Activated CD8-positive, alpha-beta memory T cell treated with anti-CD3 and anti-CD28 coated beads, Interleukin-2, amount 50 U/mL, for 24 hours (primary cell): ENCODE data around the gene FAM50B.

Source experiments
- DNase-seq: peaks from one replicate; pipeline ENCODE4 v3.0.0-alpha.2; 2020; ENCODE audit errors: extremely low read depth

Gene FAM50B

GRCh38 chr6:3873051-3873450 is 23.9 kb downstream of the FAM50B start:
- no peak for DNase-seq

DNA sequence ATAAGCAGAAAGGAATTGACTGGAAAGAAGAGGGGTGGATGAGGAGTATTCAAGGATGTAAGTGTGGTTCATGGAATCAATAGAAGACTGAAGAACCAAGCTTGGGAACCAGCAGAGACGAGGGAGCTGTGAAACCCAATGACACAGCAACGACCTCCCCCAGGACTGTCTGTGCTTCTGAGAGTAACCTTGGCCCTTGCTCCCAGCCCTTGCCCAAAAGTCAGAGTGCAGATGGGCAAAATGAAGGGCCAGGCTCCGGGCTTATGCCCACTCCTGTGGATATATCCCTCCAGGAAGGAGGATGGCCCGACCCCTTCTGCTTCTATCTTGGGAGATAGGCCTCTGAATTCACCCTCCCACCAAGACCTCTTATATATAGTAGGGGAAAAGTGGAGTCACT is 24.9 kb downstream of the FAM50B start:
- DNase-seq, result no peak

- no peak for DNase-seq
Measured at GRCh38 chr6:3875486-3875885, 26.3 kb downstream of the FAM50B start.

- no peak for DNase-seq
Measured at GRCh38 chr6:3876101-3876500, 26.9 kb downstream of the FAM50B start.

- DNase-seq, result no peak
Measured at GRCh38 chr6:3876866-3877265, 27.7 kb downstream of the FAM50B start.

DNA sequence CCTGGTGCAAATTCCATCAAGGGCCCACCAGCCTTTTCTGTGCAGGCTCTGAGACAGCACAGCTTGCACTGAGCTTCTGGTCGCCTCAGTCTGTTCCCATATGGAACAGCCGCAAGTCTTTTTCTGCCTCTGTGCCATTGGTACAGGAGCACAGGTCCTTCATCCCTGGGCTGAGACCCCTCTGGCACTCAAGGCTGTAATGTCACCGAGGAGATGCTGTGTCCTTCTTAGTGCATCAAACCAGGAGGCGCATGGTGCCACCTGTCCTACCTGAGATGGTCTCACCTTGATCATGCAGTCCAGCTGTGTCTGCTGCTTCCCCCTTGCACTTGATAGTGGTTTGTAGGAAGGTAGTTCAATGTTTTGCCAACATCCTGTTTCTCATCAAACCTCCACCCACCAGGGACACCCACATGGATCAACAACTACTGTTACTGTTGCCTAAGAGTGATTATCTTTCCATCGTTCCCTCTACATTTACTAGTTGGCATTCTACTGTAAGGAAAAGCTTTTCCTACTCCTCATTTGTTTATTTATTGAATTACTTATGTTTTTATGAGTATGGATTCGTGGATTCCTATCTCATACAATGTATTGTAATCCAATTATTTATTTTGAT is 29.0 kb downstream of the FAM50B start:
- no peak for DNase-seq

DNA sequence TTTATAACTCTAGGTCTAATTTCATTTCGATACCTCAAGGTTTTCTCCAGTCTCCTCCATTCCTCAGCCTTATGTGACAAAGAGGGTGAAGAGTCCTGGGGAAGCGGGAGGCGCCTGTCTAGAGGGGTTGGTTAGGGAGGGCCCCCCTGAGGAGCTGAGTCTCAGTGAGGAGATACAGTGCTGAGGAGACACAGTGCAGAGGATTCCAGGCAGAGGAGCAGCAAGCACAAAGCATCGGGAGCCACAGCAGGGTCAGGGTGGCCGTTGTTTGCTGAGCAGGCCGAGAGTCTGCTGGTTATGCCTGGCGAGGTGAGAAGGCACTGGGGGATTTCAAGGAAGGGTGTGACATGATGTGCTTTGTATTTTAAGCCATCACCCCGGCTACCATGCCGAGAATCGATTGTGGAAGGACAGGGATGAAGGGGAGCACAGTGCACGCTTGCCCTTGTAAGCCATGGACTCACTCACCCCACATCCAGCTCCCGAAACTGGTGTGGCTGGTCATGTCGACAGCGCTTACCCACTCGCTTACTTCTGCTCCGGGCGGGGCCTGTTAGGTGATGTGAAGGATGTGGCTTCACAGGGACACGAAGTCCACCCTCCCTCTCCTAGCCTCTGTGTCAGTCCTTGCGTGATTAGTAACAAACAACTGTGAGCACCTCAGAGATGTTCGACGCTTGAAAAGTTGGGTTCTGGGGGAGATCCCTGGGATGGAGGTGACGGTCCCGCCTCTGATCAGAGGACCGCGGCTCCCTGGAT is 30.2 kb downstream of the FAM50B start:
- no peak for DNase-seq

GRCh38 chr6:3881711-3882421 is 32.7 kb downstream of the FAM50B start:
- DNase-seq, result no peak

DNA sequence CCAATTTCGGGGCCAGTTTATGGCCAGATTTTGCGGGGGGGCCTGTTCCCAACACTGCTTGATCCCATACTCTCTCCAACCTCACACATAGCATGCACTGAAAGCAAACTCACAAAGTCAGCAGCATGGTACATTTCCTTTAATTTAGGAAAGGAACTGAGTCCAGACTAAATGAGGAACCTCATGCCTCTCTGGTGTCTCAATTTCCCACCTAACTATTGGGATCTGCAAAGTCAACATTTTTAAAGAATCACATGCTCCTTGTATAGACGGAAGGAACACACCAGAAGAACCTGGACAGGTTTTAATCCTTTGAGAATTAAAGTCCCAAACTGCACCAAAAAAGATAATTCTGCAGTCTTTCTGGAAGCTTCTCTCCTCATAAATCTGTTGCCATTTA is 33.3 kb downstream of the FAM50B start:
- no peak for DNase-seq

GRCh38 chr6:3882866-3883265 is 33.7 kb downstream of the FAM50B start:
- DNase-seq, result no peak

DNA sequence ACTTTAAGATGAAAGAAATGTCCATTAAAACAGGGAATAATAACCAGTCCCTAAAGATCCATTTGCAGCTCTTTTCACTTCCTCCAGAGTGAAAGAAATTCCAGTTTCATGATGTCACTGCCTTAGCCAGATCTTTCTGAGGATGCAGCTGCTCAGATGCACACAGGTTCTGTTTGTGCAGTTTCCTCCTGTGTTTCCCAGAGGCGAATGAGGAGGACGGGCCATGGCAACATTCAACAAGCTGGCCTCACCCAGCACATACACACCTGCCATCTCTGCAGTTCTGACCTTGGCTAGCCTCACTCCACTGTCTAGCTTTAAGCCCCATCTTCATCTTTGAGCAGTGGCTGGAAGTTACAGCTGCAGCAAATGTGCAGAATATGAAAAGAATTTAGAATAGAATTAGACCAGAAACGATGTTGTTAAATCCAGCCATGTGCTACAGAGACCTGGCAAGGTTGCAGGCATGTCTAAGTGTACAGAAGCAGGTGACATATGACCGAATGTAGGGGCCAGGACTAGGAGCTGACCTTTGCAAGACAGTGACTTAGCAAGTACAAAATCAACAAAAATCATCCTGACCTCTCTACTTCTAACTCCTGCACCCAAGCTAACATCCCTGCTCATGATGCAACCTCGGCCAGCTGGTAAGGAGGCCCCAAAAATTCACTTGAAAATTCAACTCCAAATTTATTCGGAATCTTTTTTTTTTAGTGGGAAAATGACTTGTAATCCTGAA is 35.0 kb downstream of the FAM50B start:
- DNase-seq, result no peak

- DNase-seq, result no peak
Measured at GRCh38 chr6:3885262-3886036, 36.3 kb downstream of the FAM50B start.

GRCh38 chr6:3887150-3887700 is 38.1 kb downstream of the FAM50B start:
- no peak for DNase-seq

DNA sequence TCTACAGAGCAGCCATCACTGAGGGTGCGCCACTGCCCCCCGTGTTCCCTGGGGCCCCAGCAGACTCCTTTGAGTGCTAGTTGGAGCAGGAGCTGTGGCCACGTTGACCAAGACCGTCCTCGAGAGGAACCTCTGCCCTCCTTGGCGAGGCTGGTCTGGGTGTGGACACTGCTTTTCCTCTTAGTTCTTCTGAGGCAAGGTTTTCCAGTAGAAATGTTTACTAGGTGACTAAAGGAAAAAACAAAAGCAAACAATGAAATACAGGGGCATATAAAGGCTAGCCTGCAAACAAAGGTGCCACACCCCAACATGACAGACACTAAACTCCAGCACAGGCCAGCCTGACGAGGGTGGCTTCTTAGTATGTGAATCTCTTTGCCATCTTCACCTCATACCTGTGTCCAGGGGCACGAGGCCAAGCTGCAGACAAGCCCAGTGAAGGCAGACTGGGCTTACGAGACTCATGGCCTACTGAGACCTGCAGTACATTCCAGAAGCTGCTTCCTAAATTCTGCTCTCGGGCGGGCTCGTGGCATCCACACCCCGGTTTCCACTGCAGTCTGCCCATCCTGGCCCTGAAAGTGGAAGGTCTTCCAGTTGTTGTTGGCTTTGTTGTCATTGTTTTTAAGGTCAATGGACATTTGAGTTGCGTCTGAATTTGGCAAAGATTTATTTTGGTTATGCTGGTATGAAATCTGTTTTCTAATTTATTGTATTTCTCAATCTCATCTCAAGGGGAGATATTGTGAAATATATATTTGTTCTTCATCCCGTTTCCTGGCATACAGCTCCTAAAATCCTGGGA is 39.2 kb downstream of the FAM50B start:
- no peak for DNase-seq

DNA sequence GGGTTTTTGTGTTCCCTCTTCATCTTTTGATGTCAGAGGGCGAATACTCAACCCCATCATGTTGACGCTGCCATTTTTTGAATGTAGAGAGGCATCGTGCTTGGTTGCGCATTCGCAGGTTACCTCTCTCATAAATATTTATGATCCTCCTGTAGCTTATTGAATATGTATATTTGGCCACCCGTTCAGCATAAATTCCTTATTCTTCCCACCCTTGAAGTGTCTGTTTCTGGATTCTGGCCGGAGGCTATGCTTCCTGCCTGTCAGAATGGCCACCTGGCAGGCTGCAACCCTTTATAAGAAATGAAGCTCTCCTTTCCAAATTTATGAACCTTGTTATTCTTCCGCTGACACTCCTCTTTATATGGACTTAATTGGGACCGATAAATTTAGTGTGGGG is 40.9 kb downstream of the FAM50B start:
- no peak for DNase-seq

- no peak for DNase-seq
Measured at GRCh38 chr6:3891883-3892282, 42.7 kb downstream of the FAM50B start.

GRCh38 chr6:3892603-3893002 is 43.4 kb downstream of the FAM50B start:
- no peak for DNase-seq

DNA sequence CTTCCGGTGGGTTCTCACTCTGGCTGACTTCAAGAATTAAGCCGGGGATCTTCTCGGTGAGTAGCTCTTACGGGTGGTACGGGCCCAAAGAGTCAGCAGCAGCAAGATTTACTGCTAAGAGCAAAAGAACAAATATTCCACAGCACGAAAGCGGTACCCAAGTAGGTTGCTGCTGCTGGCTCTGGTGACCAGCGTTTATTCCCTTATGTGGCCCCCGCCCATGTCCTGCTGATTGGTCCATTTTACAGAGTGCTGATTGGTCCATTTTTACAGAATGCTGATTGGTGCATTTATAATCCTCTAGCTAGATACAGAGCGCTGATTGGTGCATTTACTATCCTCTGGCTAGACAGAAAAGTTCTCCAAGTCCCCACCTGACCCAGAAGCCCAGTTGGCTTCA is 44.3 kb downstream of the FAM50B start:
- no peak for DNase-seq

DNA sequence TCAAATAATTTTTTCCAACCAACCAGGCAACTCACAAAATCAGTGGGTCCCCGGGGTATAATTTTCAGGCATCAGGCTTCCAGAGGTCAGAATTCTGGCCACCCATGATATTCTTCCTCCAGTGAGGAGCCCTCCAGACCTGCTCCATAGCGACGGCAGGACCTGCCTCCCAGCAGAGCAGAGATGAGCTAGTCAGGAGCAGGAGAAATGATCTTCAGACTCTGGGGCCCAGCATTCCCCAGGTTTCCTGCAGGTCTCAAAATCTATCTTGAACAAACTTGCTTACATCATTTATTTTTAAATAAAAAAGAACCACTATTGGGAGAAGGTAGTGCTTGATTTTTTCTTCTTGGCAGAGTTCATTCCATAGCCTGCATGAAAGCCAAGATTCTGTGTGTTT is 44.7 kb downstream of the FAM50B start:
- DNase-seq, result no peak

GRCh38 chr6:3894590-3895311 is 45.6 kb downstream of the FAM50B start:
- no peak for DNase-seq
